AG04449 (cell line): ENCODE results near the gene ATP6V0B.

ENCODE experiments used
- CTCF ChIA-PET: fragments of 350-600 bp; formaldehyde crosslinking; extraction: SDS; loops from one replicate; lab custom pipeline; 2021; ENCODE audit warnings: antibody characterized with exemption; lab: Yijun Ruan, JAX
- POLR2A ChIA-PET: fragments of 400-600, 350-600 bp; formaldehyde crosslinking; extraction: SDS; loops from one replicate; lab custom pipeline; 2020; ENCODE audit warnings: antibody characterized with exemption, inconsistent platforms; lab: Yijun Ruan, JAX
- DNase-seq: peaks from one replicate; pipeline ENCODE4 v3.0.0-alpha.2; 2010; ENCODE audit warnings: low read depth, low spot score
- H3K4me3 ChIP-seq: 2 replicates; pipeline ENCODE4 v1.5.1; 2011; ENCODE audit warnings: low read depth, mild to moderate bottlenecking, control low read depth, low read length
- CTCF ChIP-seq: IDR thresholded peaks from one replicate; pipeline ENCODE4 v1.5.1; 2011; ENCODE audit warnings: mild to moderate bottlenecking, moderate library complexity, low read length, control low read depth, inconsistent platforms; ENCODE audit not compliant: insufficient read depth; ENCODE audit errors: missing control alignments

Gene ATP6V0B

GRCh38 chr1:43992232-43992995 lies 17.7 kb downstream of the ATP6V0B start:
- ChIA-PET POLR2A (interaction anchor here (0.6 to 2.0 kb wide), 4 partner anchors 17 to 229 kb away, joined by 3 to 6 read pairs (median 4); partner anchors contain the start of gene ATP6V0B), CTCF (interaction anchor here (0.9 to 9.3 kb wide), 9 partner anchors 10 to 602 kb away, joined by 3 to 103 read pairs (median 4); no protein-coding TSS in a partner anchor)
- TF ChIP-seq CTCF, result no peak
- no peak for DNase-seq
- H3K4me3 ChIP-seq, result peak overlapping the region; percentile 79

GRCh38 chr1:43993206-43993914 lies 18.6 kb downstream of the ATP6V0B start:
- TF ChIP-seq CTCF, result no peak
- ChIA-PET CTCF (interaction anchor here (0.9 to 9.3 kb wide), 8 partner anchors 9 to 230 kb away, joined by 3 to 103 read pairs (median 4); no protein-coding TSS in a partner anchor), POLR2A (interaction anchor here (0.9 to 2.0 kb wide), 2 partner anchors 18 to 230 kb away, joined by 4 to 6 read pairs; partner anchors contain the start of gene ATP6V0B)
- no peak overlapping the region for H3K4me3 ChIP-seq
- no peak for DNase-seq

- ChIA-PET POLR2A (no interaction called here), CTCF (interaction anchor here (0.9 to 9.3 kb wide), 4 partner anchors 11 to 53 kb away, joined by 3 to 103 read pairs (median 17); no protein-coding TSS in a partner anchor)
- no peak overlapping the region for H3K4me3 ChIP-seq
- TF ChIP-seq CTCF, result no peak
- no peak for DNase-seq
Measured at GRCh38 chr1:43994071-43994470, 19.3 kb downstream of the ATP6V0B start.

- ChIA-PET POLR2A (interaction anchor here (0.9 kb wide), 1 partner anchor 231 kb away, joined by 3 read pairs; no protein-coding TSS in a partner anchor), CTCF (interaction anchor here (1.0 to 9.3 kb wide), 6 partner anchors 10 to 53 kb away, joined by 3 to 103 read pairs (median 7); no protein-coding TSS in a partner anchor)
- peak; percentile 43 for TF ChIP-seq CTCF
- H3K4me3 ChIP-seq, result no peak overlapping the region
- no peak for DNase-seq
Measured at GRCh38 chr1:43994794-43995790, 20.3 kb downstream of the ATP6V0B start.

GRCh38 chr1:43995984-43996732 lies 21.4 kb downstream of the ATP6V0B start:
- no peak for DNase-seq
- TF ChIP-seq CTCF, result no peak
- H3K4me3 ChIP-seq, result no peak overlapping the region
- CTCF ChIA-PET, result interaction anchor here (1.3 to 9.3 kb wide), 2 partner anchors 9 to 15 kb away, joined by 5 to 103 read pairs; no protein-coding TSS in a partner anchor
- POLR2A ChIA-PET, result interaction anchor here (0.9 kb wide), 1 partner anchor 233 kb away, joined by 3 read pairs; no protein-coding TSS in a partner anchor
